MM.1S (cell line): ENCODE data around the gene NELL1.

Experiments used
- CTCF ChIP-seq: fragments of 300-600 bp; sonication (generic); IDR thresholded peaks from 2 replicates; pipeline ENCODE4 v1.5.1; 2016; ENCODE audit warnings: antibody characterized with exemption, low read length, mixed read lengths
- EZH2phosphoT487 ChIP-seq: fragments of 300-600 bp; sonication (generic); IDR thresholded peaks from 2 replicates; pipeline ENCODE4 v1.6.1; 2018; ENCODE audit warnings: antibody characterized with exemption, low read length

- TF ChIP-seq CTCF (no peak), EZH2phosphoT487 (no peak)
Measured at GRCh38 chr11:21185959-21186358, 516.6 kb downstream of the NELL1 start.
